GM20000 (cell line): ENCODE measurements around the gene ASAP2.

Experiments used
- DNase-seq: peaks from one replicate; pipeline ENCODE4 v3.0.0; 2012; ENCODE audit warnings: low spot score
- CTCF ChIP-seq: IDR thresholded peaks from 2 replicates; pipeline ENCODE4 v1.5.1; 2012; ENCODE audit warnings: mild to moderate bottlenecking, control low read depth; ENCODE audit errors: extremely low read depth, missing control alignments

The ASAP2 gene

GRCh38 chr2:9199716-9200632 lies 6.6 kb upstream of the ASAP2 start:
- TF ChIP-seq CTCF = no peak
- no peak for DNase-seq

- no peak for TF ChIP-seq CTCF
Observed at GRCh38 chr2:9200633-9201015, 6.0 kb upstream of the ASAP2 start.

GRCh38 chr2:9201185-9201891 lies 5.3 kb upstream of the ASAP2 start:
- no peak for TF ChIP-seq CTCF
- DNase-seq = no peak

More at GRCh38 chr2:9200633-9201015, 6.0 kb upstream of the ASAP2 start:
- no peak for DNase-seq

- DNase-seq = no peak
- TF ChIP-seq CTCF = no peak
Observed at GRCh38 chr2:9203006-9203405, 3.6 kb upstream of the ASAP2 start.

GRCh38 chr2:9203876-9204275 lies 2.7 kb upstream of the ASAP2 start:
- no peak for TF ChIP-seq CTCF
- no peak for DNase-seq

GRCh38 chr2:9204939-9205338 lies 1.7 kb upstream of the ASAP2 start:
- DNase-seq = no peak
- no peak for TF ChIP-seq CTCF

GRCh38 chr2:9205486-9205885 lies 1.1 kb upstream of the ASAP2 start:
- DNase-seq = peak; percentile 25
- no peak for TF ChIP-seq CTCF
